Activated CD8-positive, alpha-beta memory T cell treated with anti-CD3 and anti-CD28 coated beads for 1 hour (primary cell): ENCODE measurements around the gene SSUH2.

ENCODE experiments used
- DNase-seq, 2 donors: peaks; one replicate each; pipeline ENCODE4 v3.0.0-alpha.2; 2020; ENCODE audit warnings: low read depth in 1 of 2; ENCODE audit errors: extremely low read depth in 1 of 2

Gene SSUH2

GRCh38 chr3:8642001-8642400 lies 2.6 kb downstream of the SSUH2 start:
- no peak for DNase-seq

- DNase-seq = no peak
Measured at GRCh38 chr3:8641472-8641871, 3.1 kb downstream of the SSUH2 start.

GRCh38 chr3:8640223-8640622 lies 4.4 kb downstream of the SSUH2 start:
- DNase-seq = no peak

GRCh38 chr3:8639659-8640000 lies 5.0 kb downstream of the SSUH2 start:
- DNase-seq = no peak

GRCh38 chr3:8638994-8639658 lies 5.5 kb downstream of the SSUH2 start:
- no peak for DNase-seq

GRCh38 chr3:8637348-8637747 lies 7.2 kb downstream of the SSUH2 start:
- no peak for DNase-seq

- no peak for DNase-seq
Measured at GRCh38 chr3:8635631-8636030, 9.0 kb downstream of the SSUH2 start.

GRCh38 chr3:8635125-8635524 lies 9.5 kb downstream of the SSUH2 start:
- no peak for DNase-seq

- no peak for DNase-seq
Measured at GRCh38 chr3:8632402-8633237, 12.0 kb downstream of the SSUH2 start.

- DNase-seq = no peak
Measured at GRCh38 chr3:8631661-8632060, 12.9 kb downstream of the SSUH2 start.

- peak in 1 of 2 donors; percentile 35 for DNase-seq
Measured at GRCh38 chr3:8629151-8630021, 15.2 kb downstream of the SSUH2 start.

GRCh38 chr3:8627949-8628348 lies 16.6 kb downstream of the SSUH2 start:
- DNase-seq = no peak

- no peak for DNase-seq
Measured at GRCh38 chr3:8627201-8627940, 17.2 kb downstream of the SSUH2 start.

GRCh38 chr3:8625991-8626390 lies 18.6 kb downstream of the SSUH2 start:
- no peak for DNase-seq

- DNase-seq = no peak
Measured at GRCh38 chr3:8624612-8625011, 20.0 kb downstream of the SSUH2 start.

- DNase-seq = no peak
Measured at GRCh38 chr3:8623741-8624140, 20.9 kb downstream of the SSUH2 start.

- DNase-seq = peak in 1 of 2 donors; percentile 11
Measured at GRCh38 chr3:8622873-8623691, 21.5 kb downstream of the SSUH2 start.

- no peak for DNase-seq
Measured at GRCh38 chr3:8621872-8622271, 22.7 kb downstream of the SSUH2 start.

- no peak for DNase-seq
Measured at GRCh38 chr3:8621141-8621540, 23.5 kb downstream of the SSUH2 start.

- DNase-seq = no peak
Measured at GRCh38 chr3:8619548-8619947, 25.1 kb downstream of the SSUH2 start.
